ENCODE data around the gene C13orf46. TPM values are rescaled to one million over a fixed set of nuclear protein-coding genes. Genes with fewer than 3 reads are reported as not detected.

The C13orf46 gene
- total RNA-seq, 6 experiments from 2014 or later, result 1.4 to 2.5 (median 2.0) TPM

DNA sequence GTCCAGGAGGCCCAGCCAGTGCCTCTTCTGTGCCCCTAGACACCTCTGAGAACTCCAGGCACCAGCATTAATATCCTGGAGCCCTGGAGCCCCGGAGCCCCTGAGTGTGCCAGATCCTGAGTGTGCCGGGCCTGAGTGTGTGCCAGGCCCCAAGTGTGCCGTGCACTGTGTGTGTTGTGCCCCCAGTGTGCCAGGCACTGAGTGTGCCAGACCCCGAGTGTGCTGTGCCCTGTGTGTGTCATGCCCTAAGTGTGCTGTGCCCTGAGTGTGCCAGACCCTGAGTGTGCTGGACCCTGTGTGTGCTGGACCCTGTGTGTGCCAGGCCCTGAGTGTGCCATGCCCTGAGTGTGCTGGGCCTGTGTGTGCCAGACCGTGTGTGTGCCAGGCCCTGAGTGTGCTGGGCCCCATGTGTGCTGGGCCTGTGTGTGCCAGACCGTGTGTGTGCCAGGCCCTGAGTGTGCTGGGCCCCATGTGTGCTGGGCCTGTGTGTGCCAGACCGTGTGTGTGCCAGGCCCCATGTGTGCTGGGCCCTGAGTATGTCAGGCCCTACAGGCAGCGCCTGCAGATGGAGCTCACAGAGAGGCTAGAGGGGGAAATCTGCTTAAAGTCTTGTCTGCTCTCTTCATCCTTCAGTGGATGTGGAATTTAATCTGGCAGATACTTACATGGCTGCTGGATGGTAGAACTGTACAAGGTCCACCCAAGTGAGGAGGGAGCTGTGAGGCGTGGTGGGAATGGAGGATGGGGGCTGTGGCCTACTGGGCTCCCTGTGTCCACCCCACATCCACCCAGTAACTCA is 53.9 kb downstream of the C13orf46 start:
- H3K27ac Mint-ChIP-seq, result no peak overlapping the region
- peaks cover 1% of the 10 kb centered on the region for H3K27me3 Mint-ChIP-seq (ENCODE audit: insufficient read depth)
- H3K36me3 Mint-ChIP-seq (ENCODE audit: low read depth), result peaks cover 50% of the 10 kb centered on the region

DNA sequence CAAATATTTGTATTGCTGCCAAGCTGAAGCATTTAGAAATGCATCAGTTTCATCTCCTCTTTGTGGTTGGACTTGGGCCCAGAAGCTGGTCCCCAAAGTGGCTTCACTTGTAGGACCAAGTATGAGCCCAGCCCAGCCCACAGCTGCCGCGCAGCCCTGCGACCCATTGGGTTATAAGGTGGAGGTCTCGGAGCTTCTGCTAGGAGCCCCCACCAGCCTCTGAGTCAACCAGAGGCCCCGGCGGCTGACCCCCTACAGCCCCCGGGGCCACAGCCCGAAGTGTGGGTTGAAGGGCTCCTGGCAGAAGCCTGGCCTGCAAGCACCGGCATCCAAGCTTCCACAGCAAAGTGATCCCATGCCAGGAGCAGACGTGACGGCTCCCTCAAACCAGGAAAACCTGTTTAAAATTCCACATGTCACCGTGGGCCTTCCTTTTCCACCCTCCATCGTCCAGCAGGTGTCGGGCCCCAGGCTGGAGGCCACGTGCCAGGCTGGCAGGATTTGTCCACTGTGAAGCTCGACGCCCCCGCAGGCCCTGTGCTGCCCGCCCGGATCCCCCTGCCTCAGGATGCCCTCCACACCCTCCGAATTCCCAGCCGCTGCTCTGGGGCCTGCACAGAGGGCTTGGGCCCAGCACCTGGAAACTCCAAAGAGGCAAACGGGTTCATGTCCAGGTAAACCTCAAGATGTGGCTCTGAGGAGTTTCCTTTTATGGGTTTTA is 54.7 kb downstream of the C13orf46 start:
- Mint-ChIP-seq H3K4me1 (ENCODE audit: low read depth) (peaks cover 20% of the 10 kb centered on the region), H3K36me3 (ENCODE audit: low read depth) (peaks cover 52% of the 10 kb centered on the region), H3K27me3 (ENCODE audit: insufficient read depth) (peaks cover 1% of the 10 kb centered on the region), H3K27ac (no peak overlapping the region), H3K9me3 (peaks cover 40% of the 10 kb centered on the region), H3K4me3 (no peak overlapping the region)
- DNase-seq, result no peak
- TF ChIP-seq, protein P1, sequence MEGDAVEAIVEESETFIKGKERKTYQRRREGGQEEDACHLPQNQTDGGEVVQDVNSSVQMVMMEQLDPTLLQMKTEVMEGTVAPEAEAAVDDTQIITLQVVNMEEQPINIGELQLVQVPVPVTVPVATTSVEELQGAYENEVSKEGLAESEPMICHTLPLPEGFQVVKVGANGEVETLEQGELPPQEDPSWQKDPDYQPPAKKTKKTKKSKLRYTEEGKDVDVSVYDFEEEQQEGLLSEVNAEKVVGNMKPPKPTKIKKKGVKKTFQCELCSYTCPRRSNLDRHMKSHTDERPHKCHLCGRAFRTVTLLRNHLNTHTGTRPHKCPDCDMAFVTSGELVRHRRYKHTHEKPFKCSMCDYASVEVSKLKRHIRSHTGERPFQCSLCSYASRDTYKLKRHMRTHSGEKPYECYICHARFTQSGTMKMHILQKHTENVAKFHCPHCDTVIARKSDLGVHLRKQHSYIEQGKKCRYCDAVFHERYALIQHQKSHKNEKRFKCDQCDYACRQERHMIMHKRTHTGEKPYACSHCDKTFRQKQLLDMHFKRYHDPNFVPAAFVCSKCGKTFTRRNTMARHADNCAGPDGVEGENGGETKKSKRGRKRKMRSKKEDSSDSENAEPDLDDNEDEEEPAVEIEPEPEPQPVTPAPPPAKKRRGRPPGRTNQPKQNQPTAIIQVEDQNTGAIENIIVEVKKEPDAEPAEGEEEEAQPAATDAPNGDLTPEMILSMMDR (IDR thresholded peaks at IDR 0.05), result no peak

More for the DNA sequence above, 53.9 kb downstream of the C13orf46 start:
- H3K4me3 Mint-ChIP-seq, result no peak overlapping the region
- TF ChIP-seq, protein P1 (IDR thresholded peaks at IDR 0.05), result no peak
- no peak for DNase-seq
- peaks cover 37% of the 10 kb centered on the region for H3K9me3 Mint-ChIP-seq
- peaks cover 15% of the 10 kb centered on the region for H3K4me1 Mint-ChIP-seq (ENCODE audit: low read depth)

DNA sequence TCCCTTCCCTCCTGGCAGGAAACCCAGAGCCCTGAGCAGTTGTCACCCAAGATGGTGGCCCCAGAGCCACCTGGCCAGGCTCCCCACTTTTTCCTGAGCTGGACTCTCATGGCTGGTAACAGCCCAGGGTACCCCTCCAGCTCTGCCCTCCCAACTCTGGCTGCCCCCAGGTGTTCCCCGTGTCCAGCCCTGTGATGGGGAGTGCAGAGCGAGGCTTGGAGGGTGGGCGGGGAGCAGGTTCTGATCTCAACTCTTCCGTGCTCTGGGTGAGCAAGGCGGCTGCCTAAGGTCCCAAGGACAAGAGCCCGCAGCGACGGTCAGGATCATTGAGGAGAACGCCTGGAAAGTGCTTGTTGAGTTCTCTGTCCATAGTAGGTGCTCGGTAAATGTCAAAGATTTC is 55.3 kb downstream of the C13orf46 start:
- H3K4me3 Mint-ChIP-seq, result no peak overlapping the region
- peaks cover 1% of the 10 kb centered on the region for H3K27me3 Mint-ChIP-seq (ENCODE audit: insufficient read depth)
- TF ChIP-seq, protein P1 (IDR thresholded peaks at IDR 0.05), result no peak
- peaks cover 43% of the 10 kb centered on the region for H3K9me3 Mint-ChIP-seq
- H3K36me3 Mint-ChIP-seq (ENCODE audit: low read depth), result peaks cover 51% of the 10 kb centered on the region
- peaks cover 25% of the 10 kb centered on the region for H3K4me1 Mint-ChIP-seq (ENCODE audit: low read depth)
- no peak for DNase-seq
- H3K27ac Mint-ChIP-seq, result no peak overlapping the region

DNA sequence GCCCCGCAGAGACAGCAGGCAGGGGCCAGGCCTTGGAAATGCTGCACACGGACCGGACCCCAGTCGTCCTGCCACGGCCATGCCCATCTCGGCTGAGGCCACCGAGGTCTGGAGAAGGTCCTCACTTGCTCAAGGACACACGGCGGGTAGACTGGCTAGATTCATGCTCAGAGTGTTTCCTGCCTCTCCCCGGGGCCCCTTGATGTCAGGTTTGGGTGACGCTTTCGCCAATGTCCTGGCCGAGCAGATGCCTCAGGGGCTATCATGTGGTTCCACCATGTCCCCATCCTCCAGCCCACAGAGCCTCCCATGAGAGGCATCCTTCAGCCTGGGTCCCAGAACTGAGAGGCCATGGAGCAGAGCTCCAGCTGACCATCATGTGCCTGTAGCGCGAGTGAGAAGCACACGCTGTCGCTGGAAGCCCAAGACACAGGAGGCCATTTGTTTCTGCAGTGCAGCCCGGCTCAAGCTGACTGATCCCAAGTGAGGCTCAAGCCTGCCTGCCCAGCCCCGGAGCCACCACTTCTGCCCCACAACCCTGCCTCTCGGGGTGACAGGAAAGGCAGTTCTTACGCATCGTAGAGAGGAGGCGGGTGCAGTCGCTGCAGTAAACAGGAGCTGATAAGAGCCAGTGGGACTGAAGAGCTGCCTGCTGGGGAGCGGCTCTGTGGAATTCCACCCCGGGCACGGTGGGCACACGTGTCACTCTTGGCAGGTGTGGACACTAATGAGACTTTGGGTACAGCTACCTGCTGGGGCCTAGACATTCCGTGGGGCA is 56.1 kb downstream of the C13orf46 start:
- Mint-ChIP-seq H3K27ac (no peak overlapping the region), H3K9me3 (peaks cover 38% of the 10 kb centered on the region), H3K27me3 (ENCODE audit: insufficient read depth) (peaks cover 1% of the 10 kb centered on the region), H3K36me3 (ENCODE audit: low read depth) (peaks cover 43% of the 10 kb centered on the region), H3K4me3 (no peak overlapping the region), H3K4me1 (ENCODE audit: low read depth) (peaks cover 33% of the 10 kb centered on the region)
- TF ChIP-seq, protein P1 (IDR thresholded peaks at IDR 0.05), result no peak
- no peak for DNase-seq

DNA sequence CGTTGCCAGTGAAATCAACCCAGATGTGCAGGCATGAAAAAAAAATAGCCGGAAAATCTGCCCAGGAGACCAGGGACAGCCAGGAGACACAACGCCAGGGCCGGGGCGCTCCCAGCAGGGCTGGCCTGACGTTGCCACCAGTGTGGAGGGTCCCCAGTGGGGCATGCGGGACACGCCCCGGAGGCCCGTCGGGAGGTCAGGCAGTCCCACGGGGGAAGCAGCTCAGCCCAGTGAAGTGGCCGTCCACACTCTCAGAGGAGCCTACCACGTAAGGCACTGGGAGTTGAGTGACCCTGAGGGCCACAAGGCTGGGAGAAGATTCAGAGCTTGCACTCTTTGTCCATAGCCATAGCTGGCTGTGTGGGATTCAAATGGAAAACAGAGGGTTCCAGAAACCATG is 56.8 kb downstream of the C13orf46 start:
- Mint-ChIP-seq H3K36me3 (ENCODE audit: low read depth) (peaks cover 43% of the 10 kb centered on the region), H3K4me1 (ENCODE audit: low read depth) (peaks cover 40% of the 10 kb centered on the region), H3K27ac (no peak overlapping the region), H3K9me3 (peaks cover 36% of the 10 kb centered on the region), H3K27me3 (ENCODE audit: insufficient read depth) (no peaks in the 10 kb centered on the region; the same call in none of the 2 replicates), H3K4me3 (no peak overlapping the region)
- DNase-seq, result no peak
- TF ChIP-seq, protein P1 (IDR thresholded peaks at IDR 0.05), result no peak
